Prostate gland (tissue), 2 donors: ENCODE data around the gene MXD4. TPM values are rescaled to one million over a fixed set of nuclear protein-coding genes. Genes with fewer than 3 reads are reported as not detected.
"Not testable (repeated sequence)": the region's sequence is repeated elsewhere in the genome, so short reads cannot be mapped to it uniquely, and the experiment has no call there.

Source experiments
- DNase-seq: peaks from one replicate; pipeline ENCODE4 v3.0.0-alpha.2; 2019; ENCODE audit warnings: low spot score
- H3K27ac ChIP-seq, 2 donors: fragments of 200-600 bp; sonication (generic); 2 replicates each; pipeline ENCODE4 v1.5.1; 2017 to 2019
- H3K27me3 ChIP-seq: fragments of 200-600 bp; sonication (generic); replicated peaks from 2 replicates; pipeline ENCODE4 v1.5.1; 2019; ENCODE audit not compliant: insufficient read depth
- H3K36me3 ChIP-seq, 2 donors: fragments of 200-600 bp; sonication (generic); 1 replicate in 1 of 2; 2 replicates in 1 of 2; pipeline versions ENCODE4 v1.5.1 to v1.8.1; 2017 to 2019
- H3K4me1 ChIP-seq: fragments of 200-600 bp; sonication (generic); replicated peaks from 2 replicates; pipeline ENCODE4 v1.5.1; 2019
- H3K4me3 ChIP-seq, 2 donors: fragments of 200-600 bp; sonication (generic); 2 replicates each; pipeline ENCODE4 v1.5.1; 2017 to 2019
- H3K9me3 ChIP-seq: fragments of 200-600 bp; sonication (generic); 2 replicates; pipeline ENCODE4 v1.5.1; 2017
- POLR2A ChIP-seq: fragments of 450-650 bp; IDR thresholded peaks from one replicate; pipeline ENCODE4 v1.6.1; 2016; ENCODE audit warnings: antibody characterized with exemption, mild to moderate bottlenecking
- POLR2AphosphoS5 ChIP-seq: sonication (generic); formaldehyde crosslinking; IDR thresholded peaks from one replicate; pipeline ENCODE4 v1.6.1; 2017; ENCODE audit warnings: antibody characterized with exemption
- WGBS: methylation state at CpG from one replicate; pipeline ENCODE4 v1.1.5; 2018; 5-methylcytosine and 5-hydroxymethylcytosine counted together
- intact Hi-C: fragments of 100-400 bp; cut with DNase I; formaldehyde crosslinking; loops from one replicate; pipeline ENCODE4 v1.14.2; 2022
- total RNA-seq, 2 donors: library from RNA; depleted of rRNA; stranded (reverse); fragments of >200 nt; gene quantifications; one replicate each; pipeline ENCODE4 v1.1.0, GENCODE V29; 2016
- TF ChIP-seq, protein P1 (sequence below), 4 experiments: fragments of 200-600 bp in 2 of 4; fragments of 450-650 bp in 2 of 4; sonication (generic) in 2 of 4; IDR thresholded peaks; 1 replicate in 3 of 4; 2 replicates in 1 of 4; pipeline ENCODE4 v1.5.1; 2016 to 2019; ENCODE audit warnings: antibody characterized with exemption in 4 of 4, mild to moderate bottlenecking in 2 of 4, moderate library complexity in 2 of 4

The MXD4 gene
- total RNA-seq, 2 donors from 2014 or later, result 63.4 to 81.1 TPM

DNA sequence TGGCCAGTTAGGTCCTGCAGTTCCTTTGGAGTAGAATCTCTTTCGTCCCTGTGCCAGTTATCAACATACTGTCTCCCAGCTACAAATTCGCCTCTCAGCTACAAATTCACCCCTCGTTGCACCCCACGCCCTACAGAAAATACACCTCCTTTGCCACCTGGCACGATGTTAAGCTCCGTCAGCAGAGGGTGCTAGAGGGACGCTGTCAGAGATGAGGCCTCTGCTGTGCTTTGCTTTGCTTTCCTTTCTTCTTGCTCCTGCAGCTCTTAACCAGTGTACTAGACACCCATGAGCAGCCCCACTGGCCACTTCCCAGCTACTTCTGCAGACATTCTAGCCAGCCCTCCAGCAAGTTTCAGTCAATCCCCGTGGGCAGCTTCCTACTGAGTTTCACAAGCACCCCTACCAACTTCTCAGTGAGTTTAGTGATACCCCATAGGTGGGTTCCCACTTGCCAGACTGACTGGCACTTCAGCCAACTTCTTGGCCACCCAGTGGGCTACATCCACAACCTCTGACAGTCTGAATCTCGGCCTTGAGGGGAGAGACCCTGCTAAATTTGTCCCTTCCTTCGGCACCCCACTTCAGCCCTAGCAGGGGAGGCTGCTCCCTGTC is 41.8 kb downstream of the MXD4 start:
- Histone ChIP-seq H3K4me1 (no peaks in the 10 kb centered on the region), H3K27me3 (no peaks in the 10 kb centered on the region), H3K36me3 (no peaks in the 10 kb centered on the region), H3K4me3 (no peak overlapping the region), H3K27ac (no peak overlapping the region), H3K9me3 (no peaks in the 10 kb centered on the region)
- intact Hi-C loops, result loop anchor here (5.0 kb wide), 1 partner anchor 242 kb away; no protein-coding TSS in a partner anchor
- TF ChIP-seq POLR2A (no peak), POLR2AphosphoS5 (peak; percentile 48)
- TF ChIP-seq, protein P1, sequence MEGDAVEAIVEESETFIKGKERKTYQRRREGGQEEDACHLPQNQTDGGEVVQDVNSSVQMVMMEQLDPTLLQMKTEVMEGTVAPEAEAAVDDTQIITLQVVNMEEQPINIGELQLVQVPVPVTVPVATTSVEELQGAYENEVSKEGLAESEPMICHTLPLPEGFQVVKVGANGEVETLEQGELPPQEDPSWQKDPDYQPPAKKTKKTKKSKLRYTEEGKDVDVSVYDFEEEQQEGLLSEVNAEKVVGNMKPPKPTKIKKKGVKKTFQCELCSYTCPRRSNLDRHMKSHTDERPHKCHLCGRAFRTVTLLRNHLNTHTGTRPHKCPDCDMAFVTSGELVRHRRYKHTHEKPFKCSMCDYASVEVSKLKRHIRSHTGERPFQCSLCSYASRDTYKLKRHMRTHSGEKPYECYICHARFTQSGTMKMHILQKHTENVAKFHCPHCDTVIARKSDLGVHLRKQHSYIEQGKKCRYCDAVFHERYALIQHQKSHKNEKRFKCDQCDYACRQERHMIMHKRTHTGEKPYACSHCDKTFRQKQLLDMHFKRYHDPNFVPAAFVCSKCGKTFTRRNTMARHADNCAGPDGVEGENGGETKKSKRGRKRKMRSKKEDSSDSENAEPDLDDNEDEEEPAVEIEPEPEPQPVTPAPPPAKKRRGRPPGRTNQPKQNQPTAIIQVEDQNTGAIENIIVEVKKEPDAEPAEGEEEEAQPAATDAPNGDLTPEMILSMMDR (IDR thresholded peaks at IDR 0.05), result peak; percentile 54 to 84 (median 82)
- 14% methylated on average over 10 of the region's 10 CpGs for WGBS
- peak; percentile 72 for DNase-seq

DNA sequence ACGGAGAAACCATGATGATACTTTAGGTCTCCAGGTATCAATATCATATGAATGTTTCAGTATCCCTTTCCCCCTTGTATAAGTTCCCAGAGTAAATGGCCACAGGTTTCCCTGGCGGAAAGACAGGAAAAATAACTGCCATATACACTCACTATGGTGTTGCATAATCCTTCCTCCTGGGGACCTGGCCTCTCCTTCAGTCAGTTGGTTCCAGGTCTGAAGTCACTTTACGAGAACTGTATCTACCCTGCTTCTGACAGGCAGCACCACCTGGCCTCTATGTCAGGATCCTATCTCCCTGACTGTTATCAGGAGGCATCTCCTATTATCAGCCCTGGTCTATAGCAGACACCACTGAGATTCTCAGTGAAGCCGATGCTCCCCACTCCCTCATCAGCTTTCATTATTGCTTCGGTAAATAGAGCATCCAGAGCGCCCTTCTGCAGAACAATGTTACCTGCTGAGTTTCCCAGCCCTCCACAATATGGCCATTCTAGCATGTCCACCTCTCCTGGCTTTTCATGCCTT is 42.6 kb downstream of the MXD4 start:
- DNase-seq, result no peak
- no peaks in the 10 kb centered on the region for H3K27me3 ChIP-seq
- H3K27ac ChIP-seq, result no peak overlapping the region
- intact Hi-C loops, result loop anchor here (5.0 kb wide), 1 partner anchor 133 kb away; no protein-coding TSS in a partner anchor
- WGBS, result 89% methylated on average over 6 of the region's 6 CpGs
- H3K9me3 ChIP-seq, result no peaks in the 10 kb centered on the region
- no peaks in the 10 kb centered on the region for H3K4me1 ChIP-seq
- H3K36me3 ChIP-seq, result no peaks in the 10 kb centered on the region
- TF ChIP-seq POLR2A (no peak), POLR2AphosphoS5 (no peak)
- TF ChIP-seq, protein P1 (IDR thresholded peaks at IDR 0.05), result no peak
- no peak overlapping the region for H3K4me3 ChIP-seq

DNA sequence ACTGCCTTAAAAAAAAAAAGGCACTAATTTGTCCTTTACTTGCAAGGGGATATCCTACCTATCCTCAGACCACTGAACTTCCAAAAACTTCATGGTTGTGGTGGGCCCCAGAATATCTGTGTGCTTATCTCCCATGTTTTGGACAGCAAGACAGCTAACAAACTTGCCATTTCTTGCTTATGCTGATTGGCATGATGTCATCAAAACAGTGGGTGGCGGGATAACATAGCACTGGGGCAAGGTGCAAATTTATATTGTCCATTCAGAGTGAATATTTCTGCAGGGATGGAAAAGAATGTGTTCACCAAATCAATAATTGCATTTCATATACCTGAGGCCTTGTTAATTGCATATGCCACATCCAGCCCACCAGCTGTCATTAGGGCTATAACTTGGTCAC is 43.5 kb downstream of the MXD4 start:
- Histone ChIP-seq H3K27ac (no peak overlapping the region), H3K4me3 (no peak overlapping the region), H3K9me3 (no peaks in the 10 kb centered on the region), H3K27me3 (no peaks in the 10 kb centered on the region), H3K4me1 (no peaks in the 10 kb centered on the region), H3K36me3 (no peaks in the 10 kb centered on the region)
- 91% methylated on average over 1 of the region's 1 CpG for WGBS
- TF ChIP-seq POLR2AphosphoS5, result no peak
- TF ChIP-seq POLR2A, result no peak
- TF ChIP-seq, protein P1 (IDR thresholded peaks at IDR 0.05), result no peak
- intact Hi-C loops, result loop anchor here (5.0 kb wide), 1 partner anchor 134 kb away; no protein-coding TSS in a partner anchor
- DNase-seq, result no peak

DNA sequence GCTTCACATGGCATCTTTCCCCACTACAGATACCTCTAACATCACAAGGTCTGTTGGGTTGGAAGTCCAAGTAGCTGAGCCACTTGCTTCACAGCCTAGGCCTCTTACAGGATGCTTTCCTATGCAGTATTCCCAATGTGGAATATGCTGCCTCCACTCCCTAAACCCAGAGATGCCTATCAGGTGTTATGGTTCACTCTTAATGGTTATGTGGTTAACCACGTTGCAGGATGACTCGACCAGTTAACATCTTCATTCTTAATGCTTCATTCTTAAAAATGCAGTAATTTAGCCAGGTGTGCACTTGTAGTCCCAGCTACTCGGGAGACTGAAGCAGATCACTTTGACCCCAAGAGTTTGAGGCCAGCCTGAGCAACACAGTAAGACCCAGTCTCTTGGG is 44.2 kb downstream of the MXD4 start:
- H3K4me3 ChIP-seq, result no peak overlapping the region
- intact Hi-C loops, result loop anchor here (5.0 kb wide), 1 partner anchor 135 kb away; no protein-coding TSS in a partner anchor
- no peaks in the 10 kb centered on the region for H3K27me3 ChIP-seq
- H3K4me1 ChIP-seq, result no peaks in the 10 kb centered on the region
- H3K9me3 ChIP-seq, result no peaks in the 10 kb centered on the region
- TF ChIP-seq POLR2AphosphoS5 (no peak), POLR2A (no peak)
- TF ChIP-seq, protein P1 (IDR thresholded peaks at IDR 0.05), result no peak
- no peaks in the 10 kb centered on the region for H3K36me3 ChIP-seq
- no peak overlapping the region for H3K27ac ChIP-seq
- DNase-seq, result no peak
- WGBS, result 40% methylated on average over 3 of the region's 3 CpGs

DNA sequence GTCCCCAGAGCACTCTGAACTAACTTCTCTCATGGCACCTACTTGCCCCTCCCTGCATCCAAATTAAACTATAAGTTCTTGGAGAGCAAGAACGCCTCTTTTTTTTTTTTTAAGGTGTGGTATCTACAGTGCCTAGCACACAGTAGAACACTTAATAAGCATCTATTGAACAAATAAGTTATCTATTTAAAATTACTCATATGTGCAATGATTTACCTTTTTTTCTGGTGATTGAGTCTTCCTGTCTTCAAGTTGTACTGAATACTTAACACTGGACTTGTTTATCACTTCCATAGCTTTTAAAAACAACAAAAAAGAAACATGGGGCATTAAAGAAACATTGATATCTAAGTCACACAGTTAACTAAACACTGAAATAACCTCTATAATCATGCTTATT is 49.1 kb downstream of the MXD4 start:
- Histone ChIP-seq H3K27ac (no peak overlapping the region), H3K9me3 (no peaks in the 10 kb centered on the region), H3K27me3 (no peaks in the 10 kb centered on the region), H3K4me1 (no peaks in the 10 kb centered on the region), H3K4me3 (no peak overlapping the region), H3K36me3 (no peaks in the 10 kb centered on the region)
- intact Hi-C loops, result no loop called here
- TF ChIP-seq, protein P1 (IDR thresholded peaks at IDR 0.05), result no peak
- TF ChIP-seq POLR2A (no peak), POLR2AphosphoS5 (no peak)
- DNase-seq, result no peak
- WGBS, result 71% methylated on average over 1 of the region's 1 CpG

DNA sequence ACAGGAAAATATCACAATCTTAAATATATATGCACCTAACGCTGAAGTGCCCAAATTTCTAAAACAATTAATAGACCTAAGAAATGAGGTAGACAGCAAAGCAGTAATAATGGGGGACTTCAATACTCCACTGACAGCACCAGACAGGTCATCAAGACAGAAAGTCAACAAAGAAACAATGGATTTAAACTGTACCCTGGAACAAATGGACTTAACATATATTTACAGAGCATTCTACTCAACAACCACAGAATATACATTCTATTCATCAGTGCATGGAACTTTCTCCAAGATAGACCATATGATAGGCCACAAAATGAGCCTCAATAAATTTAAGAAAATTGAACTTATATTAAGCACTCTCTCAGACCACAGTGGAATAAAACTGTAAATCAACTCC is 59.1 kb downstream of the MXD4 start:
- intact Hi-C loops, H3K4me3 ChIP-seq, H3K36me3 ChIP-seq, H3K4me1 ChIP-seq, H3K27me3 ChIP-seq, H3K9me3 ChIP-seq, H3K27ac ChIP-seq, DNase-seq: not testable (repeated sequence)
- 83% methylated on average over 1 of the region's 1 CpG for WGBS
